Activated CD8-positive, alpha-beta T cell treated with anti-CD3 and anti-CD28 coated beads for 36 hours (primary cell): ENCODE data around the gene MAEA. TPM values are rescaled to one million over a fixed set of nuclear protein-coding genes. Genes with fewer than 3 reads are reported as not detected.

Experiments
- ATAC-seq: fragments of 200-7000 bp; cut with Tn5 transposase; one replicate; pipeline ENCODE4 v1.10.0; 2021; ENCODE audit warnings: mild to moderate bottlenecking, moderate library complexity
- CTCF ChIA-PET: fragments of 350-600 bp; sonication (Branson Sonifier 250); formaldehyde crosslinking; loops from one replicate; lab custom pipeline; 2021; ENCODE audit warnings: antibody characterized with exemption; lab: Charles Lee
- POLR2A ChIA-PET: fragments of 350-600 bp; sonication (Branson Sonifier 250); formaldehyde crosslinking; loops from one replicate; lab custom pipeline; 2021; ENCODE audit warnings: antibody characterized with exemption; lab: Charles Lee
- DNase-seq: peaks from one replicate; pipeline ENCODE4 v3.0.0-alpha.2; 2020
- H3K27ac Mint-ChIP-seq: one replicate; pipeline ENCODE4 v1.8.0; 2021; ENCODE audit warnings: mild to moderate bottlenecking, mixed read lengths
- H3K27me3 Mint-ChIP-seq: one replicate; pipeline ENCODE4 v1.8.0; 2021; ENCODE audit warnings: mixed read lengths
- H3K36me3 Mint-ChIP-seq: one replicate; pipeline ENCODE4 v1.8.0; 2021; ENCODE audit warnings: low read depth, mixed read lengths
- H3K4me1 Mint-ChIP-seq: one replicate; pipeline ENCODE4 v1.8.0; 2021; ENCODE audit warnings: low read depth, mixed read lengths
- H3K4me3 Mint-ChIP-seq: one replicate; pipeline ENCODE4 v1.8.0; 2021; ENCODE audit warnings: mild to moderate bottlenecking, moderate library complexity, mixed read lengths
- H3K9me3 Mint-ChIP-seq: one replicate; pipeline ENCODE4 v1.8.0; 2021; ENCODE audit warnings: mixed read lengths
- intact Hi-C: fragments of 100-400 bp; cut with micrococcal nuclease; formaldehyde crosslinking; loops from one replicate; pipeline ENCODE4 v1.10.0; 2022
- total RNA-seq, 2 experiments: library from RNA; stranded (reverse); gene quantifications; one replicate each; pipeline ENCODE4 v1.2.3, GENCODE V29; 2021
- TF ChIP-seq, protein P1 (sequence below): fragments of 200-600 bp; IDR thresholded peaks from one replicate; pipeline ENCODE4 v1.8.0; 2022; ENCODE audit warnings: antibody characterized with exemption, mild to moderate bottlenecking

Gene MAEA
- total RNA-seq, 2 experiments from 2014 or later: 32.3 to 37.0 TPM

GRCh38 chr4:1260418-1261106 lies 29.1 kb upstream of the MAEA start:
- CTCF ChIA-PET: interaction anchor here (1.3 to 2.2 kb wide), 3 partner anchors 8 to 129 kb away, joined by 3 to 9 read pairs (median 5); no protein-coding TSS in a partner anchor
- Mint-ChIP-seq H3K36me3 (peaks cover 2% of the 10 kb centered on the region), H3K4me1 (peaks cover 32% of the 10 kb centered on the region), H3K27me3 (no peaks in the 10 kb centered on the region), H3K9me3 (peaks cover 10% of the 10 kb centered on the region), H3K27ac (no peak overlapping the region), H3K4me3 (no peak overlapping the region)
- ATAC-seq (no peak), DNase-seq (no peak)
- POLR2A ChIA-PET: no interaction called here
- intact Hi-C loops: no loop called here
- TF ChIP-seq, protein P1, sequence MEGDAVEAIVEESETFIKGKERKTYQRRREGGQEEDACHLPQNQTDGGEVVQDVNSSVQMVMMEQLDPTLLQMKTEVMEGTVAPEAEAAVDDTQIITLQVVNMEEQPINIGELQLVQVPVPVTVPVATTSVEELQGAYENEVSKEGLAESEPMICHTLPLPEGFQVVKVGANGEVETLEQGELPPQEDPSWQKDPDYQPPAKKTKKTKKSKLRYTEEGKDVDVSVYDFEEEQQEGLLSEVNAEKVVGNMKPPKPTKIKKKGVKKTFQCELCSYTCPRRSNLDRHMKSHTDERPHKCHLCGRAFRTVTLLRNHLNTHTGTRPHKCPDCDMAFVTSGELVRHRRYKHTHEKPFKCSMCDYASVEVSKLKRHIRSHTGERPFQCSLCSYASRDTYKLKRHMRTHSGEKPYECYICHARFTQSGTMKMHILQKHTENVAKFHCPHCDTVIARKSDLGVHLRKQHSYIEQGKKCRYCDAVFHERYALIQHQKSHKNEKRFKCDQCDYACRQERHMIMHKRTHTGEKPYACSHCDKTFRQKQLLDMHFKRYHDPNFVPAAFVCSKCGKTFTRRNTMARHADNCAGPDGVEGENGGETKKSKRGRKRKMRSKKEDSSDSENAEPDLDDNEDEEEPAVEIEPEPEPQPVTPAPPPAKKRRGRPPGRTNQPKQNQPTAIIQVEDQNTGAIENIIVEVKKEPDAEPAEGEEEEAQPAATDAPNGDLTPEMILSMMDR: no peak

GRCh38 chr4:1261107-1261928 lies 28.4 kb upstream of the MAEA start:
- intact Hi-C loops: no loop called here
- POLR2A ChIA-PET: no interaction called here
- Mint-ChIP-seq H3K4me1 (peaks cover 27% of the 10 kb centered on the region), H3K9me3 (peaks cover 6% of the 10 kb centered on the region), H3K4me3 (no peak overlapping the region), H3K27ac (no peak overlapping the region), H3K36me3 (peaks cover 7% of the 10 kb centered on the region), H3K27me3 (no peaks in the 10 kb centered on the region)
- TF ChIP-seq, protein P1: no peak
- CTCF ChIA-PET: interaction anchor here (1.6 kb wide), 1 partner anchor 7 kb away, joined by 5 read pairs; no protein-coding TSS in a partner anchor
- ATAC-seq (no peak), DNase-seq (no peak)

GRCh38 chr4:1264942-1265341 lies 24.7 kb upstream of the MAEA start:
- Mint-ChIP-seq H3K4me1 (peaks cover 28% of the 10 kb centered on the region), H3K27ac (no peak overlapping the region), H3K27me3 (no peaks in the 10 kb centered on the region), H3K9me3 (peaks cover 6% of the 10 kb centered on the region), H3K36me3 (peaks cover 7% of the 10 kb centered on the region), H3K4me3 (no peak overlapping the region)
- DNase-seq (no peak), ATAC-seq (no peak)
- ChIA-PET CTCF (interaction anchor here (1.1 to 1.9 kb wide), 3 partner anchors 12 to 134 kb away, joined by 4 to 7 read pairs (median 4); no protein-coding TSS in a partner anchor), POLR2A (interaction anchor here (1.6 to 6.8 kb wide), 2 partner anchors 10 to 16 kb away, joined by 5 to 47 read pairs; partner anchors contain the start of gene CTBP1)
- intact Hi-C loops: no loop called here
- TF ChIP-seq, protein P1: no peak

DNA sequence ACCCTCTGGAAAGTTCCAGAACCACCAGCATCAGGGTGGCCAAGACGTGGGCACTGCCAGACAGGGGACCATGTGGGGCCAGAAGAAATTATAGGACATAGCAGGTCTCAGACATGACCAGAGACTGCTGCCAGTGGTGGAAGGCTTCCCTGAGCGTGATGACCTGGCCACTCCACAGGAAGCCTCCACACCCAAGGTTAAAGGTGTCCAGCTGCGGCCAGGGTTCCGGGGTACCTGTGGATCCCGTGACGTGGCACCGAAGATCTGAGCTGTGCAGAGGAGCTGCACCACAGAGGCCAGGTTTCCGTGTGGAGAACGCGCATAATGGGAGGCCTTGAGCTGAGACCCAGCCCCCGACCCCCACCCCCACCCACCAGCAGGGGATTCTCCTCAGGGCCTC lies 24.3 kb upstream of the MAEA start:
- ChIA-PET CTCF (interaction anchor here (1.1 to 4.2 kb wide), 4 partner anchors 8 to 134 kb away, joined by 4 to 43 read pairs (median 22); no protein-coding TSS in a partner anchor), POLR2A (interaction anchor here (1.0 to 6.8 kb wide), 3 partner anchors 10 to 17 kb away, joined by 3 to 47 read pairs (median 5); partner anchors contain the start of gene CTBP1)
- Mint-ChIP-seq H3K4me3 (no peak overlapping the region), H3K9me3 (peaks cover 8% of the 10 kb centered on the region), H3K27ac (no peak overlapping the region), H3K4me1 (peaks cover 23% of the 10 kb centered on the region), H3K27me3 (no peaks in the 10 kb centered on the region), H3K36me3 (peaks cover 7% of the 10 kb centered on the region)
- intact Hi-C loops: no loop called here
- ATAC-seq: no peak
- TF ChIP-seq, protein P1: no peak
- DNase-seq: no peak
